H1 (cell line): ENCODE data around the gene MRM1. TPM values are rescaled to one million over a fixed set of nuclear protein-coding genes. Genes with fewer than 3 reads are reported as not detected.

Experiments used
- CTCF ChIA-PET: fragments of 300-600 bp; sonication (Branson Sonifier 250); formaldehyde crosslinking; loops from one replicate; lab custom pipeline; 2021; ENCODE audit not compliant: partially characterized antibody; lab: Charles Lee
- POLR2A ChIA-PET: fragments of 300-600 bp; sonication (Branson Sonifier 250); formaldehyde crosslinking; loops from one replicate; lab custom pipeline; 2021; ENCODE audit warnings: inconsistent platforms; ENCODE audit not compliant: partially characterized antibody; lab: Charles Lee
- DNase-seq, 2 experiments: peaks; one replicate each; pipeline versions ENCODE4 v3.0.0 to v3.0.0-alpha.2; 2010 to 2022; ENCODE audit warnings: low spot score in 2 of 2, low read depth in 1 of 2, mixed read lengths in 1 of 2
- FAIRE-seq: peaks from 2 replicates; lab custom pipeline; 2011; peaks lifted over from hg19 to GRCh38; lab: Jason Lieb, UNC
- H2AFZ ChIP-seq: 2 replicates; pipeline ENCODE4 v1.8.1; 2012; ENCODE audit warnings: low read length, inconsistent platforms
- H2AK5ac ChIP-seq: 2 replicates; pipeline ENCODE4 v1.6.1; 2013; ENCODE audit warnings: low read depth, low read length
- H2BK120ac ChIP-seq: replicated peaks from 2 replicates; pipeline ENCODE3; 2013; ENCODE audit warnings: low read depth, low read length, inconsistent platforms
- H2BK12ac ChIP-seq: 2 replicates; pipeline ENCODE4 v1.6.1; 2013; ENCODE audit warnings: low read depth, low read length
- H2BK15ac ChIP-seq: 2 replicates; pipeline ENCODE4 v1.6.1; 2013; ENCODE audit warnings: low read length
- H2BK20ac ChIP-seq: 2 replicates; pipeline ENCODE4 v1.6.1; 2013; ENCODE audit warnings: low read length
- H2BK5ac ChIP-seq: 2 replicates; pipeline ENCODE4 v1.6.1; 2013; ENCODE audit warnings: low read depth, low read length
- H3K14ac ChIP-seq: 2 replicates; pipeline ENCODE4 v1.6.1; 2013; ENCODE audit warnings: inconsistent platforms; ENCODE audit not compliant: insufficient read length
- H3K18ac ChIP-seq: 2 replicates; pipeline ENCODE4 v1.6.1; 2013; ENCODE audit warnings: low read length; ENCODE audit errors: extremely low read depth
- H3K23ac ChIP-seq: 2 replicates; pipeline ENCODE4 v1.6.1; 2013; ENCODE audit warnings: inconsistent platforms; ENCODE audit not compliant: insufficient read length
- H3K23me2 ChIP-seq: 2 replicates; pipeline ENCODE4 v1.6.1; 2013; ENCODE audit warnings: low read depth, low read length
- H3K27ac ChIP-seq: 2 replicates; pipeline ENCODE4 v1.6.1; 2011; ENCODE audit warnings: low read depth, low read length, inconsistent platforms
- H3K27me3 ChIP-seq, 4 experiments: replicated peaks in 1 of 4; 1 replicate in 1 of 4; 2 replicates in 3 of 4; pipeline versions ENCODE4 v1.6.1 to v1.8.1; 2011 to 2013; ENCODE audit warnings: low read length in 3 of 4, mild to moderate bottlenecking in 3 of 4, inconsistent platforms in 2 of 4, mixed read lengths in 2 of 4, moderate library complexity in 1 of 4; ENCODE audit not compliant: control insufficient read depth in 3 of 4, insufficient read depth in 3 of 4; ENCODE audit errors: extremely low read depth in 1 of 4
- H3K36me3 ChIP-seq, 4 experiments: 2 replicates each; pipeline versions ENCODE4 v1.6.1 to v1.8.1; 2011 to 2013; ENCODE audit warnings: mild to moderate bottlenecking in 4 of 4, low read length in 3 of 4, moderate library complexity in 2 of 4, control low read depth in 1 of 4, inconsistent platforms in 1 of 4; ENCODE audit not compliant: insufficient read depth in 4 of 4, control insufficient read depth in 2 of 4
- H3K4ac ChIP-seq: replicated peaks from 2 replicates; pipeline ENCODE3; 2013; ENCODE audit warnings: low read length, low read depth, mixed read lengths, inconsistent platforms; ENCODE audit not compliant: insufficient read length
- H3K4me1 ChIP-seq, 4 experiments: replicated peaks in 1 of 4; 1 replicate in 1 of 4; 2 replicates in 3 of 4; pipeline versions ENCODE4 v1.6.1 to v1.8.1; 2011 to 2013; ENCODE audit warnings: low read length in 3 of 4, inconsistent platforms in 2 of 4, mixed read lengths in 1 of 4; ENCODE audit not compliant: insufficient read depth in 4 of 4, control insufficient read depth in 3 of 4
- H3K4me2 ChIP-seq, 2 experiments: 2 replicates each; pipeline versions ENCODE4 v1.6.1 to v1.8.1; 2011 to 2013; ENCODE audit warnings: low read depth in 2 of 2, low read length in 2 of 2, control low read depth in 1 of 2, inconsistent platforms in 1 of 2, mild to moderate bottlenecking in 1 of 2; ENCODE audit not compliant: insufficient read depth in 1 of 2
- H3K4me3 ChIP-seq, 4 experiments: fragments of 200-600, 300-600 bp in 1 of 4; sonication (generic), shearing (Covaris generic), sonication (Bioruptor Twin) in 1 of 4; 2 replicates each; pipeline versions ENCODE4 v1.5.1 to v1.8.1; 2011 to 2016; ENCODE audit warnings: low read length in 4 of 4, low read depth in 3 of 4, control low read depth in 2 of 4, inconsistent platforms in 2 of 4, mild to moderate bottlenecking in 2 of 4, mixed read lengths in 1 of 4, moderate library complexity in 1 of 4; ENCODE audit not compliant: insufficient read depth in 2 of 4; ENCODE audit errors: extremely low read depth in 1 of 4
- H3K56ac ChIP-seq: replicated peaks from 2 replicates; pipeline ENCODE3; 2013; ENCODE audit warnings: low read depth, mild to moderate bottlenecking, mixed read lengths, low read length, inconsistent platforms; ENCODE audit not compliant: insufficient read length
- H3K79me1 ChIP-seq: 2 replicates; pipeline ENCODE4 v1.6.1; 2013; ENCODE audit warnings: low read depth, low read length, control low read depth
- H3K79me2 ChIP-seq, 2 experiments: 2 replicates each; pipeline versions ENCODE4 v1.6.1 to v1.8.1; 2012 to 2013; ENCODE audit warnings: low read length in 2 of 2, mild to moderate bottlenecking in 2 of 2, inconsistent platforms in 1 of 2; ENCODE audit not compliant: insufficient read depth in 2 of 2, control insufficient read depth in 1 of 2
- H3K9ac ChIP-seq, 4 experiments: replicated peaks in 1 of 4; 1 replicate in 1 of 4; 2 replicates in 3 of 4; pipeline versions ENCODE4 v1.6.1 to v1.8.1; 2011 to 2013; ENCODE audit warnings: low read depth in 3 of 4, low read length in 3 of 4, control low read depth in 2 of 4, mild to moderate bottlenecking in 2 of 4, moderate library complexity in 2 of 4, inconsistent platforms in 1 of 4; ENCODE audit errors: extremely low read depth in 1 of 4
- H3K9me3 ChIP-seq, 2 experiments: 2 replicates each; pipeline versions ENCODE4 v1.6.1 to v1.8.1; 2012 to 2013; ENCODE audit warnings: mild to moderate bottlenecking in 2 of 2, moderate library complexity in 2 of 2, control low read depth in 1 of 2, inconsistent platforms in 1 of 2, low read depth in 1 of 2, low read length in 1 of 2, mixed read lengths in 1 of 2; ENCODE audit not compliant: insufficient read depth in 2 of 2
- H4K20me1 ChIP-seq, 2 experiments: replicated peaks in 1 of 2; 2 replicates each; pipeline versions ENCODE3 to v1.8.1; 2011 to 2013; ENCODE audit warnings: inconsistent platforms in 2 of 2, low read length in 2 of 2, mild to moderate bottlenecking in 1 of 2; ENCODE audit not compliant: insufficient read depth in 2 of 2, control insufficient read depth in 1 of 2
- H4K5ac ChIP-seq: 2 replicates; pipeline ENCODE4 v1.6.1; 2013; ENCODE audit warnings: low read length, low read depth, mixed read lengths, inconsistent platforms; ENCODE audit not compliant: insufficient read length
- H4K8ac ChIP-seq: 2 replicates; pipeline ENCODE4 v1.8.0; 2013; ENCODE audit warnings: mild to moderate bottlenecking, moderate library complexity, low read length, inconsistent platforms; ENCODE audit not compliant: insufficient read depth; ENCODE audit errors: extremely low read depth
- H4K91ac ChIP-seq: replicated peaks from 2 replicates; pipeline ENCODE3; 2013; ENCODE audit warnings: low read length, mixed read lengths, inconsistent platforms; ENCODE audit not compliant: insufficient read length
- ATF2 ChIP-seq: IDR thresholded peaks from 2 replicates; pipeline ENCODE4 v1.6.1; 2012; ENCODE audit warnings: low read length, inconsistent platforms
- GTF2F1 ChIP-seq: IDR thresholded peaks from 2 replicates; pipeline ENCODE4 v1.6.1; 2012; ENCODE audit warnings: low read depth, low read length, improper control_type of control experiment, borderline replicate concordance
- JUND ChIP-seq: IDR thresholded peaks from 2 replicates; pipeline ENCODE4 v1.6.1; 2011; ENCODE audit warnings: mild to moderate bottlenecking, improper control_type of control experiment, low read length
- NRF1 ChIP-seq: IDR thresholded peaks from 2 replicates; pipeline ENCODE4 v1.6.1; 2011; ENCODE audit warnings: mild to moderate bottlenecking, low read depth, low read length, improper control_type of control experiment
- POLR2A ChIP-seq, 2 experiments: IDR thresholded peaks; 1 replicate in 1 of 2; 2 replicates in 1 of 2; pipeline ENCODE4 v1.6.1; 2011; ENCODE audit warnings: low read depth in 2 of 2, low read length in 2 of 2, mild to moderate bottlenecking in 2 of 2; ENCODE audit errors: control extremely low read depth in 1 of 2
- POLR2AphosphoS5 ChIP-seq: IDR thresholded peaks from 2 replicates; pipeline ENCODE4 v1.6.1; 2011; ENCODE audit warnings: low read depth, low read length
- RNF2 ChIP-seq: fragments of 200-900, 300-1000 bp; sonication (generic); IDR thresholded peaks from 2 replicates; pipeline ENCODE4 v1.7.1; 2016; ENCODE audit warnings: borderline replicate concordance, low read depth, mild to moderate bottlenecking, antibody characterized with exemption, low read length; ENCODE audit not compliant: poor library complexity, severe bottlenecking; ENCODE audit errors: missing control alignments
- TEAD4 ChIP-seq: IDR thresholded peaks from 2 replicates; pipeline ENCODE4 v1.6.1; 2012; ENCODE audit warnings: low read depth, low read length, inconsistent platforms, mixed read lengths
- WGBS, 2 experiments: shearing (Covaris generic) in 1 of 2; methylation state at CpG; one replicate each; pipeline versions ENCODE4 v1.1.6 to v1.1.7; 2013 to 2015; ENCODE audit warnings: low lambda C conversion rate in 2 of 2, mixed read lengths in 2 of 2, inconsistent platforms in 1 of 2, low coverage in 1 of 2, missing lambda C conversion rate in 1 of 2; ENCODE audit not compliant: insufficient replicate concordance in 2 of 2, insufficient coverage in 1 of 2, insufficient read length in 1 of 2; ENCODE audit errors: extremely low coverage in 1 of 2, missing lambda C conversion rate in 1 of 2; 5-methylcytosine and 5-hydroxymethylcytosine counted together
- polyA plus RNA-seq, 7 experiments: library from polyadenylated mRNA; depleted of rRNA in 3 of 7; stranded (reverse) in 5 of 7; unstranded in 2 of 7; fragments of >200 nt in 5 of 7; fragments of 200-250 nt in 2 of 7; gene quantifications; 1 replicate in 5 of 7; 2 replicates in 1 of 7; 4 replicates in 1 of 7; pipeline versions ENCODE4 v1.2.1 to v1.2.3, GENCODE V29; 2011 to 2013; ENCODE audit warnings: missing spikeins in 2 of 7, mixed read lengths in 2 of 7
- total RNA-seq: library from RNA; stranded (reverse); fragmentation: NEBNext Ultra II Directional; extraction: Animal tissue kit (Norgen Biotek cat#: 25700); gene quantifications from 2 replicates; pipeline ENCODE4 v1.2.1, GENCODE V29; 2021

The MRM1 gene
- total and polyA plus RNA-seq, 2 of the 8 experiments (the other 6 are each of a cell fraction or from before 2014, with no cell fraction given), result 9.9 to 11.2 TPM

- Histone ChIP-seq H3K27me3 (no peaks in the 10 kb centered on the region), H4K8ac (no peak within 1 kb of the TSS), H3K56ac (peak within 1 kb of the TSS; percentile 86), H3K4me1 (peaks cover 0 to 15% (median 11%) of the 10 kb centered on the region in 4 experiments; a peak in 5 of 7 replicates), H2AK5ac (no peak within 1 kb of the TSS), H4K5ac (peak within 1 kb of the TSS; percentile 17), H3K4me3 (peak within 1 kb of the TSS; percentile 52 to 93 (median 76)), H3K9ac (peak within 1 kb of the TSS; percentile 34 to 73 (median 70)), H3K23ac (no peak within 1 kb of the TSS), H3K4ac (peak within 1 kb of the TSS; percentile 3), H3K79me1 (peaks cover 3% of the 10 kb centered on the region; the same call in 1 of the 2 replicates), H3K4me2 (peak within 1 kb of the TSS; percentile 73 to 84), H2AFZ (peak within 1 kb of the TSS; percentile 98; the same call in 1 of the 2 replicates), H2BK15ac (peak within 1 kb of the TSS; percentile 65; the same call in 1 of the 2 replicates), H3K14ac (no peak within 1 kb of the TSS), H3K79me2 (peaks cover 5 to 16% of the 10 kb centered on the region in 2 experiments; a peak in 3 of 4 replicates), H3K18ac (peak within 1 kb of the TSS; percentile 79), H2BK20ac (0 out of 2 replicates have a peak within 1 kb of the TSS, but pooled peaks have one; percentile 68), H3K23me2 (peaks cover 7% of the 10 kb centered on the region), H4K91ac (no peak within 1 kb of the TSS), H4K20me1 (peaks cover 0 to 2% of the 10 kb centered on the region in 2 experiments), H2BK12ac (0 out of 2 replicates have a peak within 1 kb of the TSS, but pooled peaks have one; percentile 10), H2BK120ac (no peak within 1 kb of the TSS), H3K36me3 (peaks cover 8 to 22% (median 11%) of the 10 kb centered on the region in 4 experiments; a peak in 7 of 8 replicates), H3K27ac (peak within 1 kb of the TSS; percentile 67), H3K9me3 (no peaks in the 10 kb centered on the region), H2BK5ac (peak within 1 kb of the TSS; percentile 89)
- no peak for FAIRE-seq
- 10% methylated on average over 46 of the region's 87 CpGs; no CpG with 5 or more reads in 1 of the 2 experiments for WGBS, 2 experiments
- ChIA-PET POLR2A (interaction anchor here (1.3 to 6.4 kb wide), 6 partner anchors 9 to 97 kb away, joined by 3 to 55 read pairs (median 14); partner anchors contain the start of genes GGNBP2, MRM1, MYO19 and PIGW), CTCF (interaction anchor here (3.2 kb wide), 1 partner anchor 11 kb away, joined by 18 read pairs; the partner anchor contains the start of gene MRM1)
- peak; percentile 46 to 91 for DNase-seq
- peak in 1 of 2 experiments; percentile 73; a peak in 2 of 3 replicates for TF ChIP-seq POLR2A (IDR thresholded peaks at IDR 0.05; ENCODE audit: control extremely low read depth in 1 of 2, low read depth in 2 of 2, low read length in 2 of 2)
- TF ChIP-seq NRF1, result peak; percentile 33
- TF ChIP-seq POLR2AphosphoS5, result peak; percentile 45
- TF ChIP-seq RNF2, result no peak
- no peak for TF ChIP-seq ATF2
- TF ChIP-seq JUND, result no peak
- TF ChIP-seq TEAD4, result no peak
- peak; percentile 46; the same call in 1 of the 2 replicates for TF ChIP-seq GTF2F1
These were observed 9.7 kb upstream of the MRM1 start, which contains the start of gene DHRS11 for GRCh38 chr17:36591434-36592315. TSS of gene DHRS11 (plus strand) at chr17:36591879. CDS start at chr17:36592010, 131 bp downstream.
